HK-2 (cell line): ENCODE measurements around the gene FBRSL1.

Source experiments
- DNase-seq: peaks from one replicate; pipeline ENCODE4 v3.0.0-alpha.2; 2018; ENCODE audit not compliant: unreplicated experiment

Gene FBRSL1

DNA sequence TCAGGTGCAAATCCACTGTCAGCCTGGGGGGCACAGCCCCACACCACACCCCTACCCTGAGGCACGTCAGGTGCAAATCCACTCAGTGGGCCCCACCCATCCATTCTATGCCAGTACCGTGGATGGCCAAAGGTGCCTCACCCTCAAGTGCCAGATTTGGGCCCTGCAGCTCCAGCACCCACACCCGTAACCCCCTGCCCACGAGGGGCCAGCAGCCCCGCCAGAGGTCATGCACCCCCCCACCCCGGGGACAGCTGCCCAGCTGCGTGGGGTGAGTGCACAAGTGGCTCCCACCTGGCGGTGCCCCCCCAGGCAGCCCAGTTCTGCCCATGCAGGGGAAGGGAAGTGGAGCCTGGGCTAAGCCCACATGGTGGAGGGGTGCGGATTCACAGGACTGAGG lies 51.2 kb downstream of the FBRSL1 start:
- no peak for DNase-seq

DNA sequence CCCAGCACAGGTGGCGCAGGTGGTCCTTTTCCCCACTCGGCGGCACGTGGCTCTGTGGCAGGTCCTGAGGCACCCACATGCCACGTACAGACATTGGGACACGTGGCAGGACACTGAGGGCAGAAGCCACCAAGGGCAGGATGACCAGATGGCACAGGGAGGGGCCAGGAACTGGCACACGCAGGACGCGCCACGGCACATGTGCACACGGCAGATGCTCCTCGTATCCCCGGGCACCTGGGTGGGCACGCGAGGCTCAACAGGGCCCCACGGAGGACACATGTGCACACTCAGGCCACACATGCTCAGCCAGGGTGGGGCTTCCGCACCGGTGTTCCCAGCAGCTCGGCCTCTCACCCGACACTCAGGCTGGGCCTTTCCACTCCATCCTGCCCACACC lies 52.0 kb downstream of the FBRSL1 start:
- no peak for DNase-seq

DNA sequence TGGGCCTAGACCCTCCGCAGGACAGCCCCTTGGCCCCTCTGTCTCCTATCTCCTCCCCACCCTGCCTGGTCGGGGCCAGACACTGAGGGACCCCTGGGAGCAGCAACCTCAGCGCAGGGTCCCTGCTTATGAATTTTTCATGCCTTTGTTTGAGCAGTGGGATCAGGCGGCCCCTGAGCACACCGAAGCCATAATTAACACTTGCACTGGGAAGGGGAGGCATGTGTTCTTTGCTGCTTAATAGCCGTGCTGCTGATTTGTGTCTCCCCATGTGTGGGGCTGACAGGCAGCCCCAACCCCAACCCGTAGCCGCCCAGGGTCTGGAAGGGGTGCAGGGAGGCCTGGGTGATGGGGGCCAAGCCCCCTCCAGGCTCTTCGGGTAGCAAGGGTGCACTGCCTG lies 52.7 kb downstream of the FBRSL1 start:
- DNase-seq: no peak

DNA sequence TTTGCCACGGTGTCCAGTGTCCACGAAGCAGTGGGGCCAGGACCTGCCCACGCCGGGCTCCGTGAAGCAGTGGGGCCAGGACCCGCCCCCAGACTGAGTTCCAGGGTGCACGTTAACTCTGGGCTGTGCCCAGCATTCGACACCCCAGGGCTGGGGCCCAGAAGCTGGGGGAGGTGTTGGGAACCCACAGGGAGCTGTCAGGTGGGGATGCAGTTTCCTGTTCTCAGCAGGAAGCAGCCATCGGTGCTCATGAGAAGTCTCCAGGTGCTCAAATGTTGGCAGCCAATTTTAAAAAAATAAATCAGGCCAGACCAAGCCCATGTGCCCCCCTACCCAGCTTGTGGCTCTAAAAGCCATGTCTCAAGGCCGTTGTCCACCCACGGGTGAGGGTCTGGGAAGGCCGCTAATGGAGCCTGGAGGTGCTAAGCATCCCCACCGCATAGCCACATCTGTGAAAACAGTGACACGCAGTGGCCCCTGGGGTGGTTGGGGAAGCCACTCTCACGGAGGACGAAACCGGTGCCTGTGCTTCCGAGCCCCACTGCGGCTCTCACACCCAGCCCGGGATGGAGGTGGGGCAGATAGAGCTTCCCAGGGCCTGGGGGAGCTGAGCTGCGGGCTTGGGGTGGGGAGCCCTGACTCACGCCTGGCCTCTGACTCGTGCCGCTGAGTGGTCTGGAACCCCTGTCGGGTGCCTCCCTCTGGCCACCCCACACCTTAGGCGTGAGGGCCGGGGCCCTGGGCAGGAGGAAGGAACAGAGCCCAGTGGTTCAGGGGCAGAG lies 53.5 kb downstream of the FBRSL1 start:
- DNase-seq: no peak

DNA sequence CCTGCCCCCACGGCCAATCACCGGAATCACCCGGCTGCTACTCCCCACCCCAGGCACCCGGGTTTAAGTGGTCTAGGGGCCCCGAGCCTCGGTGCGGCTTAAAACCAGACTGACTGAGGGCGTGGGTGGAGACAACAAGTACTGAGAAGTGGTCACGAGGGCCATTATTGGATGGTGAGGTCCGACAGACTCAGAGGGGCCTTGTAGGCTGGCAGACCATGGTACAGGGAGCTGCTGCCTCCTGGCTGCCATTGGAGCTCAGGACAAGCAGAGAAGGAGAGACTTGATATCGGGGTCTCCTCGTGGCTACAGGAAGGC lies 54.1 kb downstream of the FBRSL1 start:
- no peak for DNase-seq

DNA sequence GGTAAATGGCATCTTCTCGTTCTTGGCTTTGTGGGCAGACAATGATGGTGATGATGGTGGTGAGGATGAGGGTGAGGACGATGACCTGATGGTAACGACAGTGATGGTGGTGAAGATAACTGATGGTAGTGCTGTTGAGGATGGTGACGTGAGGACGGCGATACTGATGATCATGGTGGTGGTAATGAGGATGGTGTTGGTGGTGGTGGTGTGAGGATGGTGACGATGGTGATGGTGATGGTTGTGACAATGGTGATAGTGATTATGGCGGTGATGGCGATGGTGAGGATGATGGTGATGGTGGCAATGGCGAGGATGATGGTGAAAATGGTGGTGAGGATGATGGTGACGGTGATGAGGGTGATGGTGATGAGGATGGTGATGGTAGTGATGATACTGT lies 54.5 kb downstream of the FBRSL1 start:
- no peak for DNase-seq

DNA sequence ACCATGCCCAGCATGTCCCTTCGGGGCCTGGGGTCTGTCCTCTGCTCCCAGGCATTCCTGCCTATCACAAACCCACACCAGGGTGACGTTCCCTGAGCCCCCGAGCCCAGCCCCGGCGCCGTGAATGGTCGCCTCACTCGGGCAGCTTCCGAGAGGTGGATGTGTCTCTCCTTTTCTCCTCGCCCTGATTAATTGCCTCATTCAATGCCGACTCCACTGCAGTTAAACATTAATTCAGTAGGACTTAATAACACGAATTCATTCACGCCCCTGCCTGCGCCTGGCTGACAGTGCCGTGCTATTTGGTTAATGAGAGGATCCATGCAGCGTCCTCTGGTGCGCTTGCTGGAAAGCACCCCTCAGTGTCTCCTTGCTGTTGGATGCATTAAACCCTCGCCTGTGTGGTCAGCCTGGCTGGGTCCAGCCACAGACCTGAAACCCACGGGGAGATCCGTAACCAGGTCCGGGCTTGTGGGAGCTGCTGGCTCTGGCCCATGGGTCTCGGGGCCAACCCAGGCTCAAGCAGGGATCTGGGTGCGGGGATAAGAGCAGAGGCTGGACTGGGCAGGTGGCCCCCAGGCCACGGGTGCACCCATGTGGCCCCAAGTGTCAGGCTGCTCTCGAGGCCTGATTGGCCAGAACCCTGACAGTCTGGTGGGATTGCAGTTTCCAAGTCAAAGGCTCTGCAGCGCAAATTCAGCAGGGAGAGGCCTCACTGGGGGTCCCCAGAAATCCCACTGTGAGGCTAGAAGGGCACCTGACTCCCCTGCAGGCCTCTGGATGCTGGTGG lies 55.4 kb downstream of the FBRSL1 start:
- no peak for DNase-seq

DNA sequence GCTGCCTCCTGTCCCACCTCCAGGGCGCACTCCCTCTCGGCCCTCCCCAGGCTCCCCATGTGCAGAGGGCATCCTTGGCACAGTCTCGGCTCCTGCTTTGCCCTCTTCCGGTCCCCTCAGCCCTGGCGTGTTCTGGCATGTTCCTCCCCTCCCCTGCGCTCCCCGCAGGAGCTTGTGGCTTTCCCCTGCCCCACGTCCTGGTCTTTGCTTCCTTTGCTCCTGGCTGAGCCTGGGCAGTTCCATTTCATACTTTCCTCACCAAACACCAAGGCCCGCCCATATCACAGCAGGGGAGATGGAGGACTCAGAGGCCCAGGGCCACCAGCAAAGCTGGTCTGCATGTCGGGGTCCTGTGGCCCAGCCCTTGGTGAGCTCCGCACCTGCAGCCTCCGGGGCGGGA lies 56.0 kb downstream of the FBRSL1 start:
- no peak for DNase-seq

DNA sequence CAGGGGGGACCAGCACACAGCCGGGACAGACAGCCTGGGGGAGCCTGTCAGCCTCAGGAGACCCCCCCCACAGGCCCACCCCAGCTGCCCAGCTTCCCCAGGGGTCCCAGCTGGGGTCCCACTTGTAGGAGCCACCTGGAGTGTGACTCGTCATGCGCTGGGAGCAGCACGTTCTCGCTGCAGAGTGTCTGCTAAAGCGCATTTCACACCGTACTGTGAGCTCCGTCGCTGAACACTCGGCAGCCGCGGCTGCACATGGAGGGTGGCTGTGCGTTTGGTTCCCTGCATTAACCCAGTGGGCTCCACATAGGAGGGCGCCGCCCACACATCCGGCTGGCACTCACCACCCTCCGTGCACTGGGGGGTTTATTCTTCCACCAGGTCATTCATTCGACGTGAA lies 56.7 kb downstream of the FBRSL1 start:
- DNase-seq: no peak

DNA sequence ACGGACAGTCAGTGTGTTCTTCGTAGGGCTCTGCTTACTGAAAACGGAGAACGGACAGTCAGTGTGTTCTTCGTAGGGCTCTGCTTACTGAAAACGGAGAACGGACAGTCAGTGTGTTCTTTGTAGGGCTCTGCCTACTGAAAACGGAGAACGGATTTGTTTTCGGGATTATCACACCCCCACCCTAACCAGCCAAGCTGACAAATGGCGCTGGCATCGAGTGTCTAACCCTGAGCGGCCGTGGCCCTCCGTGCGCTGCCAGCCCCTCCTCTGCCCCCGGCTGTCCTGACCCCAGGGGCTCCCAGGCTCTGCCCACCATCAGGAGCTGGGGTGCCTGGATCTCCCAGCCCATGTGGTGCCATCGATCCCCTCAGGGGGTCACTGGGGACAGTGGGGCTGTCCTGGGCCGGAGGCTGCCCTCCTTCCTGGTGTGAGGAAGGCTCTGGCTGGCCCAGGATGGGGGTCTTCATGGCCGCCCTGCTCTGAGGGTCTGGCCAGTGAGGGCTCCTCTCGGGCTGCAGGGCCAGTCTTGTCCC lies 57.3 kb downstream of the FBRSL1 start:
- no peak for DNase-seq

DNA sequence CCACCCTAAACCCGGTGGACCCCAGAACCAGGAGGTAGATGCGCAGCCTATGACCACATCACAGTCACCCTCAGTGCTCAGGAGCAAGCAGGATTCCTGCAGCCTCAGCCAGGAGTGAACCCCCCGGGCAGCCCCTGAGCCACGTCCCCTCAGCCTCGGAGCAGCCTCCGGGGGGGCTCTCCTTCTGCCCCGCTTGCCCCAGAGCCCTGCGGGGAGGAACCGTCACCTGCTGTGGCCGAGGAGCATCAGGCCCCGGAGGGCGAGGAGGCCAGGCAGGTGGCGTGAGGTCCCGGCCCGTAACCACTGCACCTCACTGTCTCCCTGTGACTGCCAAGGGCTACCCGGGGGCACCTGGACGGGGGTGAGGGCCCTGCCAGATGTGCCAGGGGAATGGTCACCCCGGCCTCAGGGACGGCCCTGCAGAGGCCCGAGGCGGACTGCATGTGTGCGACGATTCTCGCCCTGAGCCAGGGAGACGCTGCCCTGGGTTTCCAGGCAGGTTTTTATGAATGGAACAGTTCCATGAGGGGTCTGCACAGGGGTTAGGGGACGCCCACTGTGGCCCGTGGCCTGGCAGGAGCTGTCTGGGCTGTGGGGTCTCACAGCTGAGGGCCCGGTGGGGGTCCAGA lies 58.6 kb downstream of the FBRSL1 start:
- no peak for DNase-seq

DNA sequence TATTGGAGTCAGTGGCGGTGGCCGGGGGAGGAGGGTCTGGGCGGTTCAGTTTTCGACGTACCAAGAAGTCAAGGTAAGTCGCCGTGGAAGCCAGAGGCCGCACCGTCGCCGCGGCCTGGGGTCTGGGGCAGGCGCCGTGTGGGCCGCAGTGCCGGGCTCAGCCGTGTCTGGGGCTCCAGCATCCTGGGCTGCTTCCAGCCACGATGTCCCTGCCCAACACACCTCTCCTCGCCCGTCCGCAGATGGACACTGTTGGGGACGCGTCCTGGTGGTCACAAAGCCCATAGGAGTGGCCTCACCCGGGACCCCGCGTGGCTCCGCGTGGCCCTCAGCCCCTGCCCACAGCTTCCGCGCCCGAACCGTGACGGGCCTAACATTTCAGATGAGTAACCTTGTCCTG lies 59.1 kb downstream of the FBRSL1 start:
- no peak for DNase-seq

DNA sequence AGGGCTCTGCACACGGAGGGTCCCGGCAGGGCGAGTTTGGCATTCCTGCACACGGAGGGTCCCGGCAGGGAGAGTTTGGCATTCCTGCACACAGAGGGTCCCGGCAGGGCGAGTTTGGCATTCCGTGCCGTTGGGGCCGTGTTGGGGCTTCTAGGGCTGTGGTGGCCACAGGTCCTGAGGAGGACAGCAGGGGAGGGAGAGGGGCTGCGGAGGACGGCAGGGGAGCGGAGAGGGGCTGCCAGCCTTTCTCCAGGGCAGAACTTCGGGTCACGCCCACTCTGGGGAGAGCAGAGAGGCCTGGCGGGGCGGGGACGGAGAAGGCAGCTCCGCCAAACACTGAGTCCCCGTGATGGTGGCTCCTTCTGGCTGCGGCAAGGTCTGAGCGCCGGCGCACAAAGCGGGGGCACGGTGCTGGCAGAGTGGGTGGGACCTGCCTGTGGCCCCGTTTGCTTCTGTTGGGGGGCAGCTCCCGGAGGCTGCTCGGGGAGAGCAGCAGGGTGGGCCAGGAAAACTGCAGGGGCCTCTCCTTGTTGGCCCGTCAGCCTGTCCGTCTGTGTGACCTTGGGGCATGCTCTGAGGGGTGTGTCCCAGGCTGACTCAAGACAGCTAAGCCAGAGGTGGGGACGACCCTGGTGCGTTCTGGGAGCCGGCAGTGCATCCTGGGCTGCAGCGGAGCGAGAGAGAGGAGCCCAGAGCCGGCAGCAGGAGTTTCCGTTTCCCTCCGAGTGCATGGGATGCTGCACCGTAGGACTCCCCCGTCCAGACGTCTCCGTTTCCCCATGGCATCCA lies 60.3 kb downstream of the FBRSL1 start:
- no peak for DNase-seq

DNA sequence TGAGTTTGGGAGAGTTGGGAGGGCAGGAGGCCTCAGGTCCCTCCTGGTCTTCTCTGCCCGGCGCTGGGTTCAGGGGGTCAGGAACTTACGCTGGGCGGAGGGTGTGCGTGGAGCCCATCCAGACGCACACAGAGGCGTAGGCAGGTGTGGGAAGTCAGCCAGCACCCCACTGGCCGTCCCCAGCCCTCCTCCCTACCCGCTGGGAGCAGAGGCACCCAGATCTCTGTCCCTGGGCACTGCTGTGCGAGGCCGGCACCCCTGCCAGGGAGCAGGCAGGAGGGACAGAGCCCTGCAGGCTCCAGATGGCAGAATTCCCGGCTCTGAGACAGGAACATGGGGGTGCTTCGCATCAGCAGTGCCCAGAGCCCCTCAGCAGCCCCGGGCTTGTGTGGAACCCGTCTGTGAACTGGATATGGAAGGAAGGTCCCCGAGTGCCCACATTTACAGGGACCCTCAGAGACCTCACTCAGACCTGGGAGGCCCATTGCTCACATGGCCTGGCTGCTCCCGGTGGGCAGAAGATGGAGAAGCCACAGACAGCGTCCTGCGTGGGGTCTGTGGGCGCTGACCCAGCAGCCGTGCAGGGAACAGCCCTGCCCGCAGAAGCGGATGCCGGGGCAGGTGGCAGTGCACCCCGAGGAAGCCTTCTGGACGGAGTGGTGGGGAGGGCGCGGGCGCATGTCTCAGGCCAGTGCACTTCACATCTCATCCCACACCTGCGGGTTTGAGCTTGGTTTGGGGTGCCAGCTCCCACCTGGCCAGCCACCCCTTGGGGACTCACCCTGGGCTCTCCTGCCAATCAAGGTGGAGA lies 61.1 kb downstream of the FBRSL1 start:
- DNase-seq: no peak

DNA sequence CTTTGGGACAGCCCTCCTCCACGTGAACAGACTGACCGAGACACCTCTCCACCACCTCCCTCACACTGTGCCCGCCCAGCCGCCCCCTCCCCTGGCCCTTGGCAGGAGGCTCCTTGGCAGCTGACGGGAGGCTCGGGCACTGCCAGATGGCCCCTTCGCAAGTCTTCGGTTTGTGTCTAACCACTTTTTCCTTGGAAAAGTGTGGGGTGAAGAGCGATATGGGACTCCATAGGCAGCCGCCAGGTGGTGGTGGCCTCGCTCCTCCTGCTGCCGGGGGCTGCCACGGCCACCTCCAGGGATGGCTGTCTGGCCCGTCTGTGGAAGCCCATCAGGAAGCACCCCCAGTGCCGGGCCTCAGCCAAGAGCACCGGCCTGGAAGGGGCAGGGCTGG lies 61.7 kb downstream of the FBRSL1 start:
- DNase-seq: no peak

DNA sequence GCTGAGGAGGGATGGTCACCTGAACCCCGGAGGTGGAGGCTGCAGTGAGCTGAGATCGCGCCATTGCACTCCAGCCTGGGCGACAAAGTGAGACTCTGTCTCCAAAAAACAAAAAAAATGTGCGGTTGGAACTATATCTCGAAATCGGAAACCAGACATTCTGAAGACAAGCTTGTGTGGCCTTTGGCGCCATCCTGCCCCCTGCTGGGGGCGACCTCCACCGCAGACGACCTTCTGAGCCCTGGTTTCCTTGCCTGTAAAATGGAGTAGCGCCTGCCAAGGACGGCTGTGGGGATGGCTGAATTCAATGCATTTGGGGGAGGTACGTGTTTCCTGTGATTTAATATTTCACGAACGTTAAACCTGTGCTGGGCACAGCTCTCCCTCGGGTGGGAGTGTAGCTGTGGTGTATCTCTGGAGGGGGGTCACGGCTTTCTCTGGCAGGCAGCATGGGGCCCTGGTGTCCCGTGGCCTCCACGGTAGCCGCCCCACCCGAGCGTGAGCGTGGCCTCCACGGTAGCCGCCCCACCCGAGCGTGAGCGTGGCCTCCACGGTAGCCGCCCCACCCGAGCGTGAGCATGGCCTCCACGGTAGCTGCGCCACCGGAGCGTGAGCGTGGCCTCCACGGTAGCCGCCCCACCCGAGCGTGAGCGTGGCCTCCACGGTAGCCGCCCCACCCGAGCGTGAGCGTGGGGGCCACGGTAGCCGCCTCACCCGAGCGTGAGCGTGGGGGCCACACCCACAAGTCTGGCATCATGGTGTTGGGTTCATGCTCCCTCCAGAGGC lies 65.1 kb downstream of the FBRSL1 start:
- DNase-seq: no peak

DNA sequence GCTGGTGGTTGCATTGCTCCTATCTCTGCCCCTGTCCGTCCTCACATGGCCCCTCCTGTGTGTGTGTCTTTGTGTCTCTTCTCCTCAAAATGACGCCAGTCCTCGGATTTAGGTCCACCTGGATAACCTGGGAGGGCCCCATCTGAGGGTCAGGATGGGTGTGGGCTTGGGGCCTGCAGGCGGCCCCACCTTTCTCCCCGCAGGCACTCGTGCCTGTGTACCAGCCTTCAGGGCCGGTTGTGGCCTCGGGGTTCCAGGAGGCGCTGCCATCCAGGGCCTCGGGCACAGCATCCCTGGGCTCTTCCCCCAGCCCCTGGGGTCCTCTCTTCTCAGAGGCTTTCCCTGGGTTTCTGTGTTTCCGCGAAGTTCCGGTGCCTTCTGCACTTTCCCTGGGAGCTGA lies 65.7 kb downstream of the FBRSL1 start:
- DNase-seq: no peak

DNA sequence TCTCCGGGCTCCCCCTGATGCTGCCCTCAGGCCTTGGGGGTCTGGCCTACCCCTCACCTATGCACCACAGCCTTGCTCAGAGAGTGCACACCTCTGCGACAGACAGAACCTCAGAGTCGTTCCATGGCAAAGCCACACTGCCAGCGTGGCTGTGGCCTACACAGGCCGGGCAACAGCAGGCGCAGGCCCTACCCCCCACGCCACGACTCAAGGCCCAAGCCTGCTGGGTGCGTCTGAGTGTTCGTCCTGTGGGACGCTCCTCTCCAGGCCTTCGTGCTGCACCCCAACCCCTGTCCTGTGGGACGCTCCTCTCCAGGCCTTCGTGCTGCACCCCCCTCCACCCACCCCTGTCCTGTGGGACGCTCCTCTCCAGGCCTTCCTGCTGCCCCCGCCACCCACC lies 66.3 kb downstream of the FBRSL1 start:
- DNase-seq: no peak

DNA sequence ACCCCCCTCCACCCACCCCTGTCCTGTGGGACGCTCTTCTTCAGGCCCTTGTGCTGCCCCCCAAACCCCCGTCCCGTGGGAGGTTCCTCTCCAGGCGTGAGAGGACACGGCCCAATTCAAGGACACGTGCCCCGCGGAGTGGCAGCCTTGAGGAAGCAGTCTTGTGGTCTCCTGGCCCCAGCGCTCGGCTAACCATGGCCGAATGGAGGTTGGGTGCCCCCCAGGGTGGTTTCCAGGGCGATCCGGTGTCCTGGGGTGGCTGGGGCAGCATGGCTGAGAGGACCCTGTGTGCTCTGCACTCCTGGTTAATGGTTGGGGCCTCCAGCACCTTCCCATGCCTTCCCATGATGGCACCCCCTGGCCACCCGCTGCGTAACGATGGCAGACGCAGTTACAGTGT lies 66.8 kb downstream of the FBRSL1 start:
- no peak for DNase-seq

DNA sequence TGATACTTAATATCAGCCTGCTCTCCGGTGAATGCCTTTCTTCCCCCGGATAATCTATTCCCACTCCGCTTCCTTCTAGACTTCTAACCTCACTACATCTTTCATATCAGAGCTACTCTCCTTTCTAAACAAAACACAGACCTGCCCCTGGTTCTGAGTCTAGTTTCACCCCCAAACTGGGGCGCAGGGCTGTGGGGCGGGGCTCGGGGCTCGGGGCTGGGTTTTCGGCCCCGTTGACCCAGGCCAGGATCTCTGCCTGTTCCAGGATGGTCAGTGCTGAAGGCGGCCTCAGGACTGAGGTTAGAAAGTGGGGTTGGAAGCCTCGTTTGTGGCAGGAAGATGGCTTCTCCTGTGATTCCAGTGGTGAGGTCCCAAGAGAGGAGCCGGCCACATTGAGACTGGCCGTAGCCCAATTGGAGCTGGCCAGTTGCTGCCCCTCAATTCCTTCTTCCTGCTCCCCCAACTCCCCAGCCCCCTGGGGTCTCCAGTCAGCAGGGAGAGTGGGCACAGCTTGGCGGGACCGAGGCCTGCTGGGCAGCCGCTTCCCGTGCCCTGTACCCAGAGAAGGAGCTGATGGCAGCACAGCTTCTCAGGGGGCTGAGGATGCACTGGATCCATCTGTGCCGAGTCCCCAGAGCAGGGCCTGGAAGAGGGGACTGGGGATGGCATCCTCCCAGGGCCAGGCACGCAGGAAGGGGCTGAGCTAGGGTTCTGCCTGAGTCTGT lies 67.5 kb downstream of the FBRSL1 start:
- no peak for DNase-seq
